Memory B cell (primary cell): Measurements from ENCODE around the gene RFC4.
"Not testable (repeated sequence)": the region's sequence is repeated elsewhere in the genome, so short reads cannot be mapped to it uniquely, and the experiment has no call there.

Experiments
- ATAC-seq: fragments of 150-1000 bp; cut with Tn5 transposase; 2 replicates; pipeline ENCODE4 v1.10.0; 2021; ENCODE audit warnings: low read depth, mild to moderate bottlenecking, moderate library complexity
- DNase-seq, 2 donors: peaks; one replicate each; pipeline ENCODE4 v3.0.0; 2022; ENCODE audit warnings: low spot score in 2 of 2
- H3K27ac Mint-ChIP-seq: one replicate; pipeline ENCODE4 v1.8.0; 2022; ENCODE audit warnings: mild to moderate bottlenecking, moderate library complexity, mixed read lengths
- H3K27me3 Mint-ChIP-seq: one replicate; pipeline ENCODE4 v1.8.0; 2022; ENCODE audit warnings: mixed read lengths
- H3K36me3 Mint-ChIP-seq: one replicate; pipeline ENCODE4 v1.8.0; 2022; ENCODE audit warnings: mild to moderate bottlenecking, mixed read lengths
- H3K4me1 Mint-ChIP-seq: one replicate; pipeline ENCODE4 v1.8.0; 2022; ENCODE audit warnings: mixed read lengths
- H3K4me3 Mint-ChIP-seq: one replicate; pipeline ENCODE4 v1.8.0; 2022; ENCODE audit warnings: mild to moderate bottlenecking, moderate library complexity, mixed read lengths
- H3K9me3 Mint-ChIP-seq: one replicate; pipeline ENCODE4 v1.8.0; 2022; ENCODE audit warnings: mixed read lengths

The RFC4 gene, protein sequence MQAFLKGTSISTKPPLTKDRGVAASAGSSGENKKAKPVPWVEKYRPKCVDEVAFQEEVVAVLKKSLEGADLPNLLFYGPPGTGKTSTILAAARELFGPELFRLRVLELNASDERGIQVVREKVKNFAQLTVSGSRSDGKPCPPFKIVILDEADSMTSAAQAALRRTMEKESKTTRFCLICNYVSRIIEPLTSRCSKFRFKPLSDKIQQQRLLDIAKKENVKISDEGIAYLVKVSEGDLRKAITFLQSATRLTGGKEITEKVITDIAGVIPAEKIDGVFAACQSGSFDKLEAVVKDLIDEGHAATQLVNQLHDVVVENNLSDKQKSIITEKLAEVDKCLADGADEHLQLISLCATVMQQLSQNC

DNA sequence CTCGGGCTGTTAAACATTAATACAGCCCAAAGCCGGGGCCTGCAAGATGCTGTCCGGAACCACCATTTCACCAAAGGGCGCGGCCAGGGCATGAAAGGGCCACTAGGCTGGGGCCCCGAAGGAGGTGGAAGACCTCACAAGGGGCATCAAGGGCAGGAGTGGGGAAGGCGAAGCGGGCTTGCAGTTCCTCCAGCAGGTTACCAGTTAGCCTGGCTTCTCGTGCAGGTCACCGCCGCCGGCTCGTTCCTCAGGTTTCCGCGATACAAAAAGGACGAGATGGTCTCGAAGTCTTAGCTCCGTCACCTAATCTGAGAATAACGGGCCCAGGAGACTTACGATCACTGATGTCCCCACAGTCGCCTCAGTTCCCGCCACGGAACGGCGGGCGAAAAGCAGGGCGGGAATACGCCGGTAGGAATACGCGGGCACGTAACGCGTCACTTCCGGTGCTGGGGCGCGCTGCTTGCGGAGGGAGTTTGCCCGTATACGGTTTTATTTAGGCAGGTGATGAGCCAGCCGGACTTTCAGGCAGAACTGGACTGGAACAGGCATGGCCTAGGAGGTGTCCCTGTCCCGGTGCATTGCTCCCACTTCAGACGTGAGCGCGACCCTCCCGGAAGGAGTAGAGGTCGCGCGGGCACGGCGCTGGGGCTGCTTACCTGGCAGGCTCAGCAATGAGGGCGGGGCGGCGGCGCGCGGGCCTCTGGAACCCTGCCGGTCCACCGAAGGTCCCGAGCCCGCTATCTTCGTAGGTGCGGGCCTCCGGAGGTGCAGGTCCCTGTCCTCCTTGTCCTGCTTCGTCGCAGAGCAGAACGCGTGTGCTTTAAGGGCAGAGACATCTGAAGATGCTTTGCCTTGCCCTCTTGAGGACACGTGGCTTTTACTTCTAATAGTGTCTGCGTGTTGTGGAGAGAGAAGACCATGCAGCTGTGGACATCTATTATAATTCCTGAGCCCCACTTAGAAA is at the start of gene RFC4:
RFC4 (minus strand) TSS at position 394 of the 967 bp plus-strand sequence. CDS start 1,769 bp downstream, outside the sequence.
- ATAC-seq (peak; percentile 89), DNase-seq (peak; percentile 62 to 75)
- peaks cover 2% of the 10 kb centered on the region for H3K36me3 Mint-ChIP-seq
- H3K9me3 Mint-ChIP-seq: no peaks in the 10 kb centered on the region
- H3K4me1 Mint-ChIP-seq: peaks cover 6% of the 10 kb centered on the region
- H3K4me3 Mint-ChIP-seq: peak within 1 kb of the TSS; percentile 93
- no peaks in the 10 kb centered on the region for H3K27me3 Mint-ChIP-seq
- H3K27ac Mint-ChIP-seq: peak within 1 kb of the TSS; percentile 91

DNA sequence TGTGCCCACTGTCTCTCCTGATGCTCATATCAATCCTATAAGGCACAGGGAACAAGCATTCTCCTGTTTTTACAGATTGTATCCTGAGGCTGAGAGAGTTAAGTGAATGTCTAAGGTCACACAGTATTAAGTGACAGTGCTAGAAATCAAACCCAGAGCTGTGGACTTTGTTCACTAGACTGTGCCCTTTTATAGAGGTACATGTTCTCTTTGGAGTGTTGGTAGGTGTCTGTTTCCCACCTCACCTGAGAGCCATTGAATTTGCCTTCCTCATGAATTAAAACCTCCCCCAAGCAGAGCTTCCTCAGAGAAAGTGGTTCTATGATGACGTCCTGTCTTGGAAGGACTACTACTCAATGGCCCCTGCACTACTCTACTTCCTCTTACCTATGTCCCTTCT is 48.7 kb upstream of the RFC4 start:
- no peaks in the 10 kb centered on the region for H3K27me3 Mint-ChIP-seq
- ATAC-seq: no peak
- H3K9me3 Mint-ChIP-seq: peaks cover 9% of the 10 kb centered on the region
- peaks cover 3% of the 10 kb centered on the region for H3K36me3 Mint-ChIP-seq
- no peak overlapping the region for H3K27ac Mint-ChIP-seq
- no peak overlapping the region for H3K4me3 Mint-ChIP-seq
- no peak for DNase-seq
- H3K4me1 Mint-ChIP-seq: peaks cover 11% of the 10 kb centered on the region

DNA sequence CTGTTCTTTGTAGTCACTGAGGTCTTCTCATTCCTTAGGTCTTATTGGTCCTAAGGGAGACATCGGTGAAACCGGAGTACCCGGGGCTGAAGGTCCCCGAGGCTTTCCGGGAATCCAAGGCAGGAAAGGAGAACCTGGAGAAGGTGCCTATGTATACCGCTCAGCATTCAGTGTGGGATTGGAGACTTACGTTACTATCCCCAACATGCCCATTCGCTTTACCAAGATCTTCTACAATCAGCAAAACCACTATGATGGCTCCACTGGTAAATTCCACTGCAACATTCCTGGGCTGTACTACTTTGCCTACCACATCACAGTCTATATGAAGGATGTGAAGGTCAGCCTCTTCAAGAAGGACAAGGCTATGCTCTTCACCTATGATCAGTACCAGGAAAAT is 47.9 kb upstream of the RFC4 start:
- no peak for ATAC-seq
- Mint-ChIP-seq H3K4me1 (peaks cover 16% of the 10 kb centered on the region), H3K27me3 (no peaks in the 10 kb centered on the region), H3K9me3 (peaks cover 8% of the 10 kb centered on the region), H3K4me3 (no peak overlapping the region), H3K27ac (no peak overlapping the region), H3K36me3 (peaks cover 3% of the 10 kb centered on the region)
- no peak for DNase-seq

DNA sequence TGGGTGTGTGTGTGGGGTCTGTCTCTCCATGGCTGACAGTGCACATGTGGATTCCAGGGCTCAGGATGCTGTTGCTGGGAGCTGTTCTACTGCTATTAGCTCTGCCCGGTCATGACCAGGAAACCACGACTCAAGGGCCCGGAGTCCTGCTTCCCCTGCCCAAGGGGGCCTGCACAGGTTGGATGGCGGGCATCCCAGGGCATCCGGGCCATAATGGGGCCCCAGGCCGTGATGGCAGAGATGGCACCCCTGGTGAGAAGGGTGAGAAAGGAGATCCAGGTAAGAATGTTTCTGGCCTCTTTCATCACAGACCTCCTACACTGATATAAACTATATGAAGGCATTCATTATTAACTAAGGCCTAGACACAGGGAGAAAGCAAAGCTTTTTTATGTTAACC is 46.7 kb upstream of the RFC4 start:
- peaks cover 16% of the 10 kb centered on the region for H3K4me1 Mint-ChIP-seq
- H3K36me3 Mint-ChIP-seq: peaks cover 3% of the 10 kb centered on the region
- DNase-seq (no peak), ATAC-seq (no peak)
- peaks cover 7% of the 10 kb centered on the region for H3K9me3 Mint-ChIP-seq
- H3K27ac Mint-ChIP-seq: no peak overlapping the region
- no peaks in the 10 kb centered on the region for H3K27me3 Mint-ChIP-seq
- H3K4me3 Mint-ChIP-seq: no peak overlapping the region

DNA sequence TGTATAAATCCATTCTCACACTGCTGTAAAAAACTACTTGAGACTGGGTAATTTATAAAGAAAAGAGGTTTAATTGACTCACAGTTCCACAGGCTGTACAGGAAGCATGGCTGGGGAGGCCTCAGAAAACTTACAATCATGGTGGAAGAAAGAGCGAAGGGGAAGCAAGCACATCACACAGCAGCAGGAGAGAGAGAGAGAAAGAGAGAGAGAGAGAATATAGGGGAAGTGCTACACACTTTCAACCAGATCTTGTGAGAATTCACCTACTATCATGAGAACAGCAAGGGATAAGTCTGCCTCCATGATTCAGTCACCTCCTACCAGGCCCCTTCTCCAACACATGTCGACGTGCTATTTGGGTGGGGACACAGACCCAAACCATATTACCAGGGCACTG is 45.6 kb upstream of the RFC4 start:
- peak; percentile 50 for ATAC-seq
- not testable (repeated sequence) for H3K9me3 Mint-ChIP-seq

DNA sequence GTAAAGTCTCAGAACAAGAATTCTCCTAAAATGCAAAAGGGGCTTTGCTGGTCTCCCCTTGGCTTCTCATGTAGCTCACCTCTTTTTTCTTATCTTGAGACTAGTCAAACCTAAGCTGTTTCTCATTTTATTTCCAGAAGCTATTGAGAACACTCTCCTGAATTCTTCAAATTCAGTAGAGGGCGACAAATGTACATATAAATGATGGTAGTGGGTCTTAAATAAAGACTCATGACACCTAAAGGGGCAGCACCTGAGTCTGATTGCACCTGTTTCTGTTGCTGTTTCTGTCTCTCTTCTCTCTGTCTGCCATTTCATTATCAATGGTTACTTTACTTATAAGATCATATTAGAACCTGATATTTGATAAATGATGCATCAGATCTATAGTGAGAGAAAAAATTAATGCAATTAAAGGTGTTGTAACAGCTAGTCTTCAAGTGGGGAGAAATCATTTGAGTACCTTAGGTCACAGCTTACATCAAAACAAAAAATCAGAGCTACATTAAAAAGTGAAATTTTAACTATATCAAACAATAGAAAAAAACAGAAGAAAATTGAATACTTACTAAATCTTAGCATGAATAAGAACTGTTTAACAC is 43.2 kb upstream of the RFC4 start:
- peak; percentile 98 for ATAC-seq

More for the DNA sequence above, 45.6 kb upstream of the RFC4 start:
- not testable (repeated sequence) for H3K36me3 Mint-ChIP-seq, H3K27me3 Mint-ChIP-seq, H3K4me3 Mint-ChIP-seq, DNase-seq
- H3K4me1 Mint-ChIP-seq: peaks cover 12% of the 10 kb centered on the region
- peak overlapping the region; percentile 4 for H3K27ac Mint-ChIP-seq

DNA sequence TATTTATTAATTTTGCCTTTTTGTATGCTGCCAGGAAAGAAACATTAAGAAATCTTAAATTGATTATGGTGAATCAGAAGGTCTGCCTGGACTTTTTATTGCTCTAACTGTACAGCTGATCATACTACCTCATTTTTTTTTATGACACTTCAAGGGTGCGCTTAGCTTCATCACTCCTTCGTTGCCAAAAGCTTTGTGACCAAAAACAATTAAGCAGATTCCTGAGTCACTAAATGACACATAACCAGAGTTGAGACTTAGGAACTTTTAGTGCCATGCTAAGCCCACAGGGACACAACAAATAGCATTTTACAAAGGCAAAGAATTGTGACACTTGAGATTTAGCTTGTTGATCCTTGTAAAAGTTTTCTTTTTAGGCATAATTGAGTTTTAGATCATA is 41.2 kb upstream of the RFC4 start:
- DNase-seq (peak in 1 of 2 donors; percentile 1), ATAC-seq (no peak)
- no peaks in the 10 kb centered on the region for H3K36me3 Mint-ChIP-seq
- no peak overlapping the region for H3K27ac Mint-ChIP-seq
- no peak overlapping the region for H3K4me3 Mint-ChIP-seq
- peaks cover 3% of the 10 kb centered on the region for H3K9me3 Mint-ChIP-seq
- H3K4me1 Mint-ChIP-seq: peaks cover 12% of the 10 kb centered on the region
- peaks cover 9% of the 10 kb centered on the region for H3K27me3 Mint-ChIP-seq

More for the DNA sequence above, 43.2 kb upstream of the RFC4 start:
- no peaks in the 10 kb centered on the region for H3K36me3 Mint-ChIP-seq
- H3K4me1 Mint-ChIP-seq: peaks cover 12% of the 10 kb centered on the region
- peak in 1 of 2 donors; percentile 62 for DNase-seq
- peaks cover 3% of the 10 kb centered on the region for H3K9me3 Mint-ChIP-seq
- no peak overlapping the region for H3K4me3 Mint-ChIP-seq
- H3K27me3 Mint-ChIP-seq: peaks cover 7% of the 10 kb centered on the region
- peak overlapping the region; percentile 64 for H3K27ac Mint-ChIP-seq

DNA sequence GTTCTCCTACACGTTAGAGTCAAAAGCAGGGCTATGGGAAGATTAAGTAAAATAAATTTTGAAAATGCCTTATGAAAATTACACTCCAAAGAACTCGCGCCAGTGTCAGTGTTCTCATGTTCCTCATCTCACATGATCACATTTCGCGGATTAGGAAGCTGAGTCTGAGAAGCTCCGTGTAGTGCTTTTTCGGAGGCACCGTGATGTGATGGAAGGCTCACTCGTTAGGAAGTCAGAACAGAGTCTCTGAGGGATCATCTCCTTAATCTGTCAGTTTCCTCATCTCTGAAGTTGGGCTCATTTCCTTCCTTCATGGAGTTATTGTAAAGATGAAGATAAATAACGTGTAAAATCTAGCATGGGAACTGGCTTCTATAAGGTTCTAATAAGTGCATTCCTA is 39.5 kb upstream of the RFC4 start:
- H3K4me3 Mint-ChIP-seq: no peak overlapping the region
- H3K27ac Mint-ChIP-seq: no peak overlapping the region
- H3K27me3 Mint-ChIP-seq: peaks cover 9% of the 10 kb centered on the region
- ATAC-seq: no peak
- H3K36me3 Mint-ChIP-seq: no peaks in the 10 kb centered on the region
- DNase-seq: no peak
- H3K4me1 Mint-ChIP-seq: peaks cover 5% of the 10 kb centered on the region
- no peaks in the 10 kb centered on the region for H3K9me3 Mint-ChIP-seq

DNA sequence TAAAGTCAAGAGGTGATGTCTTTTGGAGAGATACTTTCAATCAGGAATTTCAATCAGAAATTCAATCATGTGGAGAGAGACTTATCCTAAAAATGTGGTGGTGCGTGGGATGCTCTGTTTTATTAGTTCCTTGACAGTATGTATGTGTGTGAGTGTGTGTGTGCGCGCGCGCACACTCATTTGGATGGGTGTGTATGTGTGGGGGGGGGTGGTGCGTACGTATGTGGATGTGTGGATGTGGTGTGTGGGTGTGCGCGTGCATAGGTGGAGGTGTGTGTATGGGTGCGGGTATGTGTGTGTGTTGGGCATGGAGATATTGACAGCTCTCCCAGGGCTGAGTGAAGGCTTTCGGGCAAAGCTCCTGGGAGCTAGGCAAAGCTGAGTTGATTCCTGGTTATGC is 38.6 kb upstream of the RFC4 start:
- no peaks in the 10 kb centered on the region for H3K9me3 Mint-ChIP-seq
- peaks cover 5% of the 10 kb centered on the region for H3K4me1 Mint-ChIP-seq
- ATAC-seq (no peak), DNase-seq (peak in 1 of 2 donors; percentile 3)
- no peaks in the 10 kb centered on the region for H3K36me3 Mint-ChIP-seq
- H3K27ac Mint-ChIP-seq: no peak overlapping the region
- no peak overlapping the region for H3K4me3 Mint-ChIP-seq
- peaks cover 9% of the 10 kb centered on the region for H3K27me3 Mint-ChIP-seq

DNA sequence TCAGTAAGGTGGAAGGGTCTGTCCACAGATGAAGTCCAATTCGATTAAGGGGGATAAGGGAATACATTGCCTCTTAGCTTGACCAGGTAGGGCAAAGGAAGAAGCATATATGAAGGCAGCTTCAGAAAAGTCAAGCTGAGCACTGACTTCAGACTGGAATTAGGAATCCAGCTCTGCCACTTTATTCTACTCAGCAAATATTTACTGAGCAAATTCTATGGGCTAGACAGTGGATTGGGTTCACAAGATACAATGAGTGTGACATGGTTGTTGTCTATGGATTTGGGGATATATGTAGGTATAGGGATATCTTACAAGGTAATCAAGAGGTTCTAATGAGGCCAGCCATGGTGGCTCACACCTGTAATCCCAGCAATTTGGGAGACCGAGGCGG is 36.8 kb upstream of the RFC4 start:
- DNase-seq (no peak), ATAC-seq (no peak)
- Mint-ChIP-seq H3K9me3 (no peaks in the 10 kb centered on the region), H3K36me3 (no peaks in the 10 kb centered on the region), H3K4me3 (no peak overlapping the region), H3K27me3 (peaks cover 11% of the 10 kb centered on the region), H3K27ac (no peak overlapping the region), H3K4me1 (no peaks in the 10 kb centered on the region)

DNA sequence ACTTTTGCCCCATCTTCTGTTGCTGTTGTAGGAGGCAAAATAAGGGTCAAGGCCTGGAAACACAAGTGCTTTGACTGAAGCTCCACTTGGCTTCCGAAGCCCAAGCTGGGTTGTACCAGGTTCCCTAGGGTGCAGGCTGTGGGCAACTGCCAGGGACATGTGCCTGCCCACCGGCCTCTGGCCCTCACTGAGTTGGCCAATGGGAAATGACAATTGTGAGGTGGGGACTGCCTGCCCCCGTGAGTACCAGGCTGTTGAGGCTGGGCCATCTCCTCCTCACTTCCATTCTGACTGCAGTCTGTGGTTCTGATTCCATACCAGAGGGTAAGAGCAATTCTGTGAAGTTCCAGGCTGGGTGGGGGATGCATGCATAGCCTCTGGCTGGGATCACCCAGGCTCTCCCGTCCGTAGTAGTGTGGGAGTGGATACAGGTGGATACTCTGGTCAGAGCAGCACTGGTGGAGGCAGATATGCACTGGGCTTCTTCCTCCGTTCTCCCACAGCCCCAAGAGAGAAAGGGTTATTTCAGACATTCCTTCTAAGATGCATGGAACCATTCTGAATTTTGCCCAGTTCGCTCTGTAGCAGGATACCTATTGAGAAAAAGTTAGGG is 36.2 kb upstream of the RFC4 start, which contains the start of gene ADIPOQ:
ADIPOQ (plus strand) TSS at position 285 of the 613 bp plus-strand sequence. CDS start 10,349 bp downstream, outside the sequence.
- DNase-seq (no peak), ATAC-seq (no peak)
- Mint-ChIP-seq H3K27ac (no peak within 1 kb of the TSS), H3K9me3 (no peaks in the 10 kb centered on the region), H3K27me3 (peaks cover 11% of the 10 kb centered on the region), H3K4me3 (no peak within 1 kb of the TSS), H3K4me1 (no peaks in the 10 kb centered on the region), H3K36me3 (no peaks in the 10 kb centered on the region)

DNA sequence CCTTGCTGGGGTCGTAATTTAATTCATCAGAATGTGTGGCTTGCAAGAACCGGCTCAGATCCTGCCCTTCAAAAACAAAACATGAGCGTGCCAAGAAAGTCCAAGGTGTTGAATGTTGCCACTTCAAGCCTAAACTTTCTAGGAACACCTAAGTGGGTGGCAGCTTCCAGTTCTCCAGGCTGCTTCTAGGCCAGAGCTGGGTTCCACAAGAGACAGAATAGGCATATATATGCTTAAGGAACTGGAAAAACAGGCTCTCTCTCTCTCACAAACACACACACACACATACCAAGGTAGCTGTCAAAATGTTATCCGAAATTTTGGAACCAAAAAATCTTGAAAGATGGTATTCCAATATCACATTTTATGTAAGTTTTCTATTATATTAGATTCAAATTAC is 35.3 kb upstream of the RFC4 start:
- no peak for ATAC-seq
- no peaks in the 10 kb centered on the region for H3K4me1 Mint-ChIP-seq

DNA sequence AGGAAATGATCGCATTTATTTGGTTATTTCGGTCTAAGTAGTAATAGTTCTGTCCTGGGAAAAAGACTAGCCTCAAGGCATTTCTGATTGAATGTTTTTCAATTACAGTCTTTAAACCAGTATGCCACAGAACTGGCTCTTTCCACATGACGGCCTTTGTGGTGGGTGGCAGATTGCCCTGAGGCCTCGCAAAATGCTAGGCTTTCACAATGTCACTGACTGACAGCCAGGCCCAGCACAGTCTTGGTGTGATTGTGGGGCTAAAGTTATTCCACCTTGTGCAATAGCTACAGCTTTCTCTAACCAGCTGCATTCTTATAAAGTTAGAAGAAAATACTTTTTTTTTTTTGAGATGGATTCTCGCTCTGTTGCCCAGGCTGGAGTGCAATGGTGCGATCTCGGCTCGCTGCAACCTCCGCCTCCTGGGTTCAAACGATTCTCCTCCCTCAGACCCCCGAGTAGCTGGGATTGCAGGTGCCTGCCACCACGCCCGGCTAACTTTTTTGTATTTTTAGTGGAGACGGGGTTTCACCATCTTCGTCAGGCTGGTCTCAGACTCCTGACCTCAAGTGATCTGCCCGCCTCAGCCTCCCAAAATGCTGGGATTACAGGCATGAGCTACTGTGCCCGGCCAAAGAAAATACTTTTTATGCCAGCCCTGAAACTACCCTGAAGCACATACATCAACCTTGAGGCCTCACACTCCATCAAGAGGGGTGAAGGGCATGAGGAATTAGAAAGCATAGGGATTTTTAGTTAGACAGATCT is 33.8 kb upstream of the RFC4 start:
- ATAC-seq (no peak), DNase-seq (no peak)
- Mint-ChIP-seq H3K9me3 (peaks cover under 1% of the 10 kb centered on the region), H3K27ac (no peak overlapping the region), H3K4me1 (no peaks in the 10 kb centered on the region), H3K36me3 (no peaks in the 10 kb centered on the region), H3K27me3 (peaks cover 7% of the 10 kb centered on the region), H3K4me3 (no peak overlapping the region)

More for the DNA sequence above, 35.3 kb upstream of the RFC4 start:
- DNase-seq: no peak
- H3K4me3 Mint-ChIP-seq: no peak overlapping the region
- H3K9me3 Mint-ChIP-seq: no peaks in the 10 kb centered on the region
- no peak overlapping the region for H3K27ac Mint-ChIP-seq
- H3K27me3 Mint-ChIP-seq: peaks cover 9% of the 10 kb centered on the region
- H3K36me3 Mint-ChIP-seq: no peaks in the 10 kb centered on the region
